ENCODE measurements around the gene MGAT1. TPM values are rescaled to one million over a fixed set of nuclear protein-coding genes. Genes with fewer than 3 reads are reported as not detected.

The MGAT1 gene
- total RNA-seq, 1 donor, result 113 TPM

- TF ChIP-seq CTCF (IDR thresholded peaks at IDR 0.05; ENCODE audit: extremely low read depth, low read depth, low read length), result no peak
- no peak for DNase-seq (ENCODE audit: insufficient read length, low spot score, missing footprints)
- Histone ChIP-seq H3K4me2 (ENCODE audit: insufficient read depth, low read length) (no peak overlapping the region), H3K36me3 (ENCODE audit: insufficient read depth, low read length) (no peaks in the 10 kb centered on the region), H2AFZ (ENCODE audit: low read length) (no peak overlapping the region), H3K27me3 (ENCODE audit: insufficient read depth, low read length) (no peaks in the 10 kb centered on the region), H3K4me3 (ENCODE audit: insufficient read depth, low read length) (no peak overlapping the region), H3K4me1 (ENCODE audit: insufficient read depth, low read length) (no peaks in the 10 kb centered on the region), H3K27ac (ENCODE audit: low read depth, low read length) (no peak overlapping the region), H4K20me1 (ENCODE audit: insufficient read depth, low read length) (no peaks in the 10 kb centered on the region), H3K79me2 (ENCODE audit: insufficient read depth, low read length) (no peaks in the 10 kb centered on the region), H3K9me3 (ENCODE audit: low read depth, low read length) (no peaks in the 10 kb centered on the region)
These were observed 30.8 kb downstream of the MGAT1 start for GRCh38 chr5:180771839-180772238.

- Histone ChIP-seq H3K79me2 (ENCODE audit: insufficient read depth, low read length) (no peaks in the 10 kb centered on the region), H4K20me1 (ENCODE audit: insufficient read depth, low read length) (no peaks in the 10 kb centered on the region), H3K36me3 (ENCODE audit: insufficient read depth, low read length) (no peaks in the 10 kb centered on the region), H3K4me3 (ENCODE audit: insufficient read depth, low read length) (no peak overlapping the region), H3K27ac (ENCODE audit: low read depth, low read length) (no peak overlapping the region), H2AFZ (ENCODE audit: low read length) (no peak overlapping the region), H3K9me3 (ENCODE audit: low read depth, low read length) (no peaks in the 10 kb centered on the region), H3K4me1 (ENCODE audit: insufficient read depth, low read length) (no peaks in the 10 kb centered on the region), H3K4me2 (ENCODE audit: insufficient read depth, low read length) (no peak overlapping the region), H3K27me3 (ENCODE audit: insufficient read depth, low read length) (no peaks in the 10 kb centered on the region)
- DNase-seq (ENCODE audit: insufficient read length, low spot score, missing footprints), result no peak
- no peak for TF ChIP-seq CTCF (IDR thresholded peaks at IDR 0.05; ENCODE audit: extremely low read depth, low read depth, low read length)
These were observed 32.8 kb downstream of the MGAT1 start for GRCh38 chr5:180769821-180770220.

GRCh38 chr5:180755601-180756000, 47.0 kb downstream of the MGAT1 start:
- H3K27ac ChIP-seq (ENCODE audit: low read depth, low read length), result no peak overlapping the region
- no peak overlapping the region for H3K4me2 ChIP-seq (ENCODE audit: insufficient read depth, low read length)
- H3K4me3 ChIP-seq (ENCODE audit: insufficient read depth, low read length), result no peak overlapping the region
- H2AFZ ChIP-seq (ENCODE audit: low read length), result no peak overlapping the region
- H3K4me1 ChIP-seq (ENCODE audit: insufficient read depth, low read length), result no peaks in the 10 kb centered on the region
- TF ChIP-seq CTCF (IDR thresholded peaks at IDR 0.05; ENCODE audit: extremely low read depth, low read depth, low read length), result no peak
- no peaks in the 10 kb centered on the region for H3K9me3 ChIP-seq (ENCODE audit: low read depth, low read length)
- no peaks in the 10 kb centered on the region for H4K20me1 ChIP-seq (ENCODE audit: insufficient read depth, low read length)
- no peaks in the 10 kb centered on the region for H3K79me2 ChIP-seq (ENCODE audit: insufficient read depth, low read length)
- H3K27me3 ChIP-seq (ENCODE audit: insufficient read depth, low read length), result no peaks in the 10 kb centered on the region
- no peak for DNase-seq (ENCODE audit: insufficient read length, low spot score, missing footprints)
- no peaks in the 10 kb centered on the region for H3K36me3 ChIP-seq (ENCODE audit: insufficient read depth, low read length)

GRCh38 chr5:180744253-180744652, 58.4 kb downstream of the MGAT1 start:
- Histone ChIP-seq H2AFZ (ENCODE audit: low read length) (no peak overlapping the region), H4K20me1 (ENCODE audit: insufficient read depth, low read length) (no peaks in the 10 kb centered on the region), H3K4me1 (ENCODE audit: insufficient read depth, low read length) (no peaks in the 10 kb centered on the region), H3K27ac (ENCODE audit: low read depth, low read length) (no peak overlapping the region), H3K79me2 (ENCODE audit: insufficient read depth, low read length) (no peaks in the 10 kb centered on the region), H3K4me2 (ENCODE audit: insufficient read depth, low read length) (no peak overlapping the region), H3K9me3 (ENCODE audit: low read depth, low read length) (no peaks in the 10 kb centered on the region), H3K4me3 (ENCODE audit: insufficient read depth, low read length) (no peak overlapping the region), H3K36me3 (ENCODE audit: insufficient read depth, low read length) (no peaks in the 10 kb centered on the region), H3K27me3 (ENCODE audit: insufficient read depth, low read length) (no peaks in the 10 kb centered on the region)
- no peak for DNase-seq (ENCODE audit: insufficient read length, low spot score, missing footprints)
- no peak for TF ChIP-seq CTCF (IDR thresholded peaks at IDR 0.05; ENCODE audit: extremely low read depth, low read depth, low read length)
